HEK293 (cell line): ENCODE results near the gene P2RX1.
A peak's percentile ranks its signal among the peaks of the same experiment; 100 is the strongest.

Experiments used
- CTCF ChIA-PET: fragments of 350-600 bp; formaldehyde crosslinking; extraction: SDS; loops from one replicate; lab custom pipeline; 2021; ENCODE audit warnings: antibody characterized with exemption; lab: Yijun Ruan, JAX
- POLR2A ChIA-PET: fragments of 300-600 bp; formaldehyde crosslinking; extraction: SDS; loops from one replicate; lab custom pipeline; 2020; ENCODE audit warnings: antibody characterized with exemption, inconsistent platforms; lab: Yijun Ruan, JAX
- H3K27ac ChIP-seq: fragments of 200-500 bp; sonication (Bioruptor generic); 2 replicates; pipeline ENCODE4 v1.5.1; 2014; ENCODE audit warnings: low read depth, low read length, control low read depth, inconsistent platforms; ENCODE audit errors: extremely low read depth
- H3K36me3 ChIP-seq, 2 experiments: fragments of 200-500 bp in 1 of 2; sonication (Bioruptor generic) in 1 of 2; 1 replicate in 1 of 2; 2 replicates in 1 of 2; pipeline ENCODE4 v1.5.1; 2014 to 2017; ENCODE audit warnings: inconsistent platforms in 2 of 2, low read length in 2 of 2; ENCODE audit not compliant: control insufficient read depth in 2 of 2, insufficient read depth in 1 of 2
- H3K4me1 ChIP-seq: fragments of 200-500 bp; sonication (Bioruptor generic); 2 replicates; pipeline ENCODE4 v1.5.1; 2014; ENCODE audit warnings: mild to moderate bottlenecking, low read length, inconsistent platforms; ENCODE audit not compliant: control insufficient read depth, insufficient read depth
- H3K4me3 ChIP-seq: 2 replicates; pipeline ENCODE4 v1.5.1; 2011; ENCODE audit warnings: low read depth, mild to moderate bottlenecking, control low read depth, low read length, moderate library complexity
- H3K9me3 ChIP-seq: fragments of 200-500 bp; sonication (Bioruptor generic); 2 replicates; pipeline ENCODE4 v1.5.1; 2014; ENCODE audit warnings: low read depth, low read length, inconsistent platforms; ENCODE audit not compliant: control insufficient read depth, insufficient read depth
- GLI2 ChIP-seq: fragments of 450-650 bp; formaldehyde crosslinking; IDR thresholded peaks from 2 replicates; pipeline ENCODE4; 2017; ENCODE audit warnings: missing biosample characterization, missing genetic modification characterization, low read depth, borderline replicate concordance
- SCRT1 ChIP-seq: fragments of 450-650 bp; formaldehyde crosslinking; IDR thresholded peaks from 2 replicates; pipeline ENCODE4 v1.5.1; 2016; ENCODE audit warnings: missing biosample characterization, missing genetic modification characterization, borderline replicate concordance
- SP2 ChIP-seq: fragments of 450-650 bp; formaldehyde crosslinking; IDR thresholded peaks from 2 replicates; pipeline ENCODE4 v1.5.1; 2016; ENCODE audit warnings: missing biosample characterization, missing genetic modification characterization
- TRIM28 ChIP-seq: IDR thresholded peaks from 2 replicates; pipeline ENCODE4 v1.6.1; 2011; ENCODE audit warnings: low read length, control low read depth, borderline replicate concordance
- WT1 ChIP-seq: fragments of 450-650 bp; formaldehyde crosslinking; IDR thresholded peaks from 2 replicates; pipeline ENCODE4 v1.5.1; 2016; ENCODE audit warnings: missing biosample characterization, missing genetic modification characterization
- ZBTB21 ChIP-seq: fragments of 450-650 bp; formaldehyde crosslinking; IDR thresholded peaks from 2 replicates; pipeline ENCODE4 v1.5.1; 2017; ENCODE audit warnings: missing biosample characterization, missing genetic modification characterization
- ZNF133 ChIP-seq: fragments of 450-650 bp; formaldehyde crosslinking; IDR thresholded peaks from 2 replicates; pipeline ENCODE4 v1.5.1; 2016; ENCODE audit warnings: missing biosample characterization, missing genetic modification characterization
- ZNF138 ChIP-seq: fragments of 450-650 bp; formaldehyde crosslinking; IDR thresholded peaks from 2 replicates; pipeline ENCODE4 v1.5.1; 2016; ENCODE audit warnings: missing biosample characterization, missing genetic modification characterization, borderline replicate concordance
- ZNF155 ChIP-seq: fragments of 450-650 bp; formaldehyde crosslinking; IDR thresholded peaks from 2 replicates; pipeline ENCODE4 v1.5.1; 2016; ENCODE audit warnings: missing biosample characterization, missing genetic modification characterization
- ZNF324 ChIP-seq: fragments of 450-650 bp; formaldehyde crosslinking; IDR thresholded peaks from 2 replicates; pipeline ENCODE4 v1.5.1; 2016; ENCODE audit warnings: missing biosample characterization, missing genetic modification characterization
- ZNF37A ChIP-seq: fragments of 450-650 bp; IDR thresholded peaks from 2 replicates; pipeline ENCODE4 v1.5.1; 2018; ENCODE audit warnings: missing biosample characterization, missing genetic modification characterization
- ZNF391 ChIP-seq: fragments of 450-650 bp; formaldehyde crosslinking; IDR thresholded peaks from 2 replicates; pipeline ENCODE4 v1.5.1; 2016; ENCODE audit warnings: low read depth, missing biosample characterization, missing genetic modification characterization, borderline replicate concordance
- ZNF433 ChIP-seq: fragments of 450-650 bp; formaldehyde crosslinking; IDR thresholded peaks from 2 replicates; pipeline ENCODE4 v1.5.1; 2016; ENCODE audit warnings: missing biosample characterization, missing genetic modification characterization, low read depth
- ZNF501 ChIP-seq: fragments of 450-650 bp; formaldehyde crosslinking; IDR thresholded peaks from 2 replicates; pipeline ENCODE4 v1.5.1; 2016; ENCODE audit warnings: missing biosample characterization, missing genetic modification characterization
- ZNF514 ChIP-seq: fragments of 450-650 bp; formaldehyde crosslinking; IDR thresholded peaks from 2 replicates; pipeline ENCODE4 v1.5.1; 2016; ENCODE audit warnings: missing biosample characterization, missing genetic modification characterization
- ZNF670 ChIP-seq: fragments of 450-650 bp; formaldehyde crosslinking; IDR thresholded peaks from 2 replicates; pipeline ENCODE4 v1.5.1; 2016; ENCODE audit warnings: missing biosample characterization, missing genetic modification characterization, low read depth
- TF ChIP-seq, protein P1 (sequence below): fragments of 450-650 bp; formaldehyde crosslinking; IDR thresholded peaks from 2 replicates; pipeline ENCODE4 v1.5.1; 2017; ENCODE audit warnings: missing biosample characterization, mild to moderate bottlenecking, missing genetic modification characterization, moderate library complexity
- TF ChIP-seq, protein P2 (sequence below): fragments of 450-650 bp; formaldehyde crosslinking; IDR thresholded peaks from 2 replicates; pipeline ENCODE4 v1.5.1; 2016; ENCODE audit warnings: missing biosample characterization, missing genetic modification characterization
- TF ChIP-seq, protein P3 (sequence below): fragments of 450-650 bp; formaldehyde crosslinking; IDR thresholded peaks from 2 replicates; pipeline ENCODE4 v1.5.1; 2016; ENCODE audit warnings: missing biosample characterization, missing genetic modification characterization
- TF ChIP-seq, protein P4 (sequence below): fragments of 450-650 bp; formaldehyde crosslinking; IDR thresholded peaks from 2 replicates; pipeline ENCODE4 v1.5.1; 2016; ENCODE audit warnings: missing biosample characterization, missing genetic modification characterization, borderline replicate concordance
- TF ChIP-seq, protein P5 (sequence below): fragments of 450-650 bp; formaldehyde crosslinking; IDR thresholded peaks from 2 replicates; pipeline ENCODE4 v1.5.1; 2016; ENCODE audit warnings: missing biosample characterization, missing genetic modification characterization

P2RX1 gene

DNA sequence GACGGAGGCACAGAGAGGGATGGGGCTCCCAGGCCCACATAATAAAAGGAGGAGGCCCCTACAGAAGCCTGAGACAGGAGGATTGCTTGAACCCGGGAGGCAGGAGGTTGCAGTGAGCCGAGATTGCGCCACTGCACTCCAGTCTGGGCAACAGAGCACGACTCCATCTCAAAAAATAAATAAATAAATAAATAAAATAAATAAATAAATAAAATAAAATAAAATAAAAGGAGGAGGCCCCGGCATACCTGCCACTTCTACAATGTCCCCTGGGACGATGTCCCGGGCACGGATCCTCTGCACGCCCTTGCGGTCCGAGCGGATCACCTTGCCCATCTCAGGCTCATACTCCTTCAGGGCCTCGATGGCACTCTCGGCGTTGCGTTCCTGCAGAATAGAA lies 34.7 kb upstream of the P2RX1 start (continued):
- TF ChIP-seq, protein P1, sequence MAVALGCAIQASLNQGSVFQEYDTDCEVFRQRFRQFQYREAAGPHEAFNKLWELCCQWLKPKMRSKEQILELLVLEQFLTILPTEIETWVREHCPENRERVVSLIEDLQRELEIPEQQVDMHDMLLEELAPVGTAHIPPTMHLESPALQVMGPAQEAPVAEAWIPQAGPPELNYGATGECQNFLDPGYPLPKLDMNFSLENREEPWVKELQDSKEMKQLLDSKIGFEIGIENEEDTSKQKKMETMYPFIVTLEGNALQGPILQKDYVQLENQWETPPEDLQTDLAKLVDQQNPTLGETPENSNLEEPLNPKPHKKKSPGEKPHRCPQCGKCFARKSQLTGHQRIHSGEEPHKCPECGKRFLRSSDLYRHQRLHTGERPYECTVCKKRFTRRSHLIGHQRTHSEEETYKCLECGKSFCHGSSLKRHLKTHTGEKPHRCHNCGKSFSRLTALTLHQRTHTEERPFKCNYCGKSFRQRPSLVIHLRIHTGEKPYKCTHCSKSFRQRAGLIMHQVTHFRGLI (tag by site-specific recombination) = no peak
- TF ChIP-seq GLI2 (tag by site-specific recombination) (peak; percentile 29; the same call in 1 of the 2 replicates), ZNF138 (tag by site-specific recombination) (0 out of 2 replicates have a peak, but pooled peaks have one; percentile 58), ZNF433 (peak; percentile 78), ZBTB21 (tag by site-specific recombination) (0 out of 2 replicates have a peak, but pooled peaks have one; percentile 31), ZNF391 (tag by site-specific recombination) (no peak)
- TF ChIP-seq, protein P2, sequence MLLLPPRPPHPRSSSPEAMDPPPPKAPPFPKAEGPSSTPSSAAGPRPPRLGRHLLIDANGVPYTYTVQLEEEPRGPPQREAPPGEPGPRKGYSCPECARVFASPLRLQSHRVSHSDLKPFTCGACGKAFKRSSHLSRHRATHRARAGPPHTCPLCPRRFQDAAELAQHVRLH (tag by site-specific recombination) = 0 out of 2 replicates have a peak, but pooled peaks have one; percentile 38

DNA sequence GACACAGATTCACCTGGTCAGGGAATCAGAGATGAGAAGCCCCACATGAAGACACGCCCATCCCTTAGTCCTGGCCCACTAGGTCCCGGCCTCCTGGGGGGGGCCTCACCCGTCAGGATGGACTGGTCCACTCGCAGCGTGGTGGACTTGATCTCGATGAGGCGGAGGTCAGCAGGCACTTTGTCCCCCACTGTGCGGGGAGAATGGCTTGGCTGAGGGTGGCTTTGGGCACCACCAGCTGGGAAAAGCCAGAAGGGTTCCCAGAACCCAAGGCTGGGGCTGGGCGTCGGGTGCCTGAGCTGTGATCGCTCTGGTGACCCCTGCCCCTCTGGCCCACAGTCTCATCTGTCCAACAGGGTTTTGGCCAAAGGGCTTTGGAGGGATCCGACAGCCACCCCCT lies 34.3 kb upstream of the P2RX1 start:
- H3K27ac ChIP-seq = no peak overlapping the region
- no peaks in the 10 kb centered on the region for H3K36me3 ChIP-seq
- CTCF ChIA-PET = interaction anchor here (0.6 kb wide), 1 partner anchor 60 kb away, joined by 4 read pairs; no protein-coding TSS in a partner anchor
- H3K9me3 ChIP-seq = no peaks in the 10 kb centered on the region
- H3K4me3 ChIP-seq = no peak overlapping the region
- no peaks in the 10 kb centered on the region for H3K4me1 ChIP-seq
- POLR2A ChIA-PET = no interaction called here
- TF ChIP-seq TRIM28 = no peak
- TF ChIP-seq, protein P3, sequence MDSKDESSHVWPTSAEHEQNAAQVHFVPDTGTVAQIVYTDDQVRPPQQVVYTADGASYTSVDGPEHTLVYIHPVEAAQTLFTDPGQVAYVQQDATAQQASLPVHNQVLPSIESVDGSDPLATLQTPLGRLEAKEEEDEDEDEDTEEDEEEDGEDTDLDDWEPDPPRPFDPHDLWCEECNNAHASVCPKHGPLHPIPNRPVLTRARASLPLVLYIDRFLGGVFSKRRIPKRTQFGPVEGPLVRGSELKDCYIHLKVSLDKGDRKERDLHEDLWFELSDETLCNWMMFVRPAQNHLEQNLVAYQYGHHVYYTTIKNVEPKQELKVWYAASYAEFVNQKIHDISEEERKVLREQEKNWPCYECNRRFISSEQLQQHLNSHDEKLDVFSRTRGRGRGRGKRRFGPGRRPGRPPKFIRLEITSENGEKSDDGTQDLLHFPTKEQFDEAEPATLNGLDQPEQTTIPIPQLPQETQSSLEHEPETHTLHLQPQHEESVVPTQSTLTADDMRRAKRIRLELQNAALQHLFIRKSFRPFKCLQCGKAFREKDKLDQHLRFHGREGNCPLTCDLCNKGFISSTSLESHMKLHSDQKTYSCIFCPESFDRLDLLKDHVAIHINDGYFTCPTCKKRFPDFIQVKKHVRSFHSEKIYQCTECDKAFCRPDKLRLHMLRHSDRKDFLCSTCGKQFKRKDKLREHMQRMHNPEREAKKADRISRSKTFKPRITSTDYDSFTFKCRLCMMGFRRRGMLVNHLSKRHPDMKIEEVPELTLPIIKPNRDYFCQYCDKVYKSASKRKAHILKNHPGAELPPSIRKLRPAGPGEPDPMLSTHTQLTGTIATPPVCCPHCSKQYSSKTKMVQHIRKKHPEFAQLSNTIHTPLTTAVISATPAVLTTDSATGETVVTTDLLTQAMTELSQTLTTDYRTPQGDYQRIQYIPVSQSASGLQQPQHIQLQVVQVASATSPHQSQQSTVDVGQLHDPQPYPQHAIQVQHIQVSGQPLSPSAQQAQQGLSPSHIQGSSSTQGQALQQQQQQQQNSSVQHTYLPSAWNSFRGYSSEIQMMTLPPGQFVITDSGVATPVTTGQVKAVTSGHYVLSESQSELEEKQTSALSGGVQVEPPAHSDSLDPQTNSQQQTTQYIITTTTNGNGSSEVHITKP (tag by site-specific recombination) = no peak; the same call in 1 of the 2 replicates
- TF ChIP-seq WT1 (tag by site-specific recombination) = no peak
- TF ChIP-seq ZNF501 = no peak
- no peak for TF ChIP-seq ZNF670 (tag by site-specific recombination)
- TF ChIP-seq, protein P4, sequence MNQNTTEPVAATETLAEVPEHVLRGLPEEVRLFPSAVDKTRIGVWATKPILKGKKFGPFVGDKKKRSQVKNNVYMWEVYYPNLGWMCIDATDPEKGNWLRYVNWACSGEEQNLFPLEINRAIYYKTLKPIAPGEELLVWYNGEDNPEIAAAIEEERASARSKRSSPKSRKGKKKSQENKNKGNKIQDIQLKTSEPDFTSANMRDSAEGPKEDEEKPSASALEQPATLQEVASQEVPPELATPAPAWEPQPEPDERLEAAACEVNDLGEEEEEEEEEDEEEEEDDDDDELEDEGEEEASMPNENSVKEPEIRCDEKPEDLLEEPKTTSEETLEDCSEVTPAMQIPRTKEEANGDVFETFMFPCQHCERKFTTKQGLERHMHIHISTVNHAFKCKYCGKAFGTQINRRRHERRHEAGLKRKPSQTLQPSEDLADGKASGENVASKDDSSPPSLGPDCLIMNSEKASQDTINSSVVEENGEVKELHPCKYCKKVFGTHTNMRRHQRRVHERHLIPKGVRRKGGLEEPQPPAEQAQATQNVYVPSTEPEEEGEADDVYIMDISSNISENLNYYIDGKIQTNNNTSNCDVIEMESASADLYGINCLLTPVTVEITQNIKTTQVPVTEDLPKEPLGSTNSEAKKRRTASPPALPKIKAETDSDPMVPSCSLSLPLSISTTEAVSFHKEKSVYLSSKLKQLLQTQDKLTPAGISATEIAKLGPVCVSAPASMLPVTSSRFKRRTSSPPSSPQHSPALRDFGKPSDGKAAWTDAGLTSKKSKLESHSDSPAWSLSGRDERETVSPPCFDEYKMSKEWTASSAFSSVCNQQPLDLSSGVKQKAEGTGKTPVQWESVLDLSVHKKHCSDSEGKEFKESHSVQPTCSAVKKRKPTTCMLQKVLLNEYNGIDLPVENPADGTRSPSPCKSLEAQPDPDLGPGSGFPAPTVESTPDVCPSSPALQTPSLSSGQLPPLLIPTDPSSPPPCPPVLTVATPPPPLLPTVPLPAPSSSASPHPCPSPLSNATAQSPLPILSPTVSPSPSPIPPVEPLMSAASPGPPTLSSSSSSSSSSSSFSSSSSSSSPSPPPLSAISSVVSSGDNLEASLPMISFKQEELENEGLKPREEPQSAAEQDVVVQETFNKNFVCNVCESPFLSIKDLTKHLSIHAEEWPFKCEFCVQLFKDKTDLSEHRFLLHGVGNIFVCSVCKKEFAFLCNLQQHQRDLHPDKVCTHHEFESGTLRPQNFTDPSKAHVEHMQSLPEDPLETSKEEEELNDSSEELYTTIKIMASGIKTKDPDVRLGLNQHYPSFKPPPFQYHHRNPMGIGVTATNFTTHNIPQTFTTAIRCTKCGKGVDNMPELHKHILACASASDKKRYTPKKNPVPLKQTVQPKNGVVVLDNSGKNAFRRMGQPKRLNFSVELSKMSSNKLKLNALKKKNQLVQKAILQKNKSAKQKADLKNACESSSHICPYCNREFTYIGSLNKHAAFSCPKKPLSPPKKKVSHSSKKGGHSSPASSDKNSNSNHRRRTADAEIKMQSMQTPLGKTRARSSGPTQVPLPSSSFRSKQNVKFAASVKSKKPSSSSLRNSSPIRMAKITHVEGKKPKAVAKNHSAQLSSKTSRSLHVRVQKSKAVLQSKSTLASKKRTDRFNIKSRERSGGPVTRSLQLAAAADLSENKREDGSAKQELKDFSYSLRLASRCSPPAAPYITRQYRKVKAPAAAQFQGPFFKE = no peak
- TF ChIP-seq ZNF155 (tag by site-specific recombination) = no peak
- TF ChIP-seq, protein P5, sequence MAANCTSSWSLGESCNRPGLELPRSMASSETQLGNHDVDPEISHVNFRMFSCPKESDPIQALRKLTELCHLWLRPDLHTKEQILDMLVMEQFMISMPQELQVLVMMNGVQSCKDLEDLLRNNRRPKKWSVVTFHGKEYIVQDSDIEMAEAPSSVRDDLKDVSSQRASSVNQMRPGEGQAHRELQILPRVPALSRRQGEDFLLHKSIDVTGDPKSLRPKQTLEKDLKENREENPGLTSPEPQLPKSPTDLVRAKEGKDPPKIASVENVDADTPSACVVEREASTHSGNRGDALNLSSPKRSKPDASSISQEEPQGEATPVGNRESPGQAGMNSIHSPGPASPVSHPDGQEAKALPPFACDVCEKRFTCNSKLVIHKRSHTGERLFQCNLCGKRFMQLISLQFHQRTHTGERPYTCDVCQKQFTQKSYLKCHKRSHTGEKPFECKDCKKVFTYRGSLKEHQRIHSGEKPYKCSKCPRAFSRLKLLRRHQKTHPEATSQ (tag by site-specific recombination) = no peak
- TF ChIP-seq ZNF133 (tag by site-specific recombination) = no peak
- TF ChIP-seq, protein P1 (tag by site-specific recombination) = no peak
- TF ChIP-seq SCRT1 = no peak
- TF ChIP-seq ZNF514 (tag by site-specific recombination) = no peak
- TF ChIP-seq ZNF324 (tag by site-specific recombination) = no peak
- TF ChIP-seq, protein P2 (tag by site-specific recombination) = no peak
- no peak for TF ChIP-seq ZNF37A (tag by site-specific recombination)
- no peak for TF ChIP-seq SP2 (tag by site-specific recombination)
